ENCODE measurements around the gene METRNL. TPM values are rescaled to one million over a fixed set of nuclear protein-coding genes. Genes with fewer than 3 reads are reported as not detected.

Gene METRNL
- polyA plus RNA-seq, 1 donor from 2014 or later: 15.1 TPM

DNA sequence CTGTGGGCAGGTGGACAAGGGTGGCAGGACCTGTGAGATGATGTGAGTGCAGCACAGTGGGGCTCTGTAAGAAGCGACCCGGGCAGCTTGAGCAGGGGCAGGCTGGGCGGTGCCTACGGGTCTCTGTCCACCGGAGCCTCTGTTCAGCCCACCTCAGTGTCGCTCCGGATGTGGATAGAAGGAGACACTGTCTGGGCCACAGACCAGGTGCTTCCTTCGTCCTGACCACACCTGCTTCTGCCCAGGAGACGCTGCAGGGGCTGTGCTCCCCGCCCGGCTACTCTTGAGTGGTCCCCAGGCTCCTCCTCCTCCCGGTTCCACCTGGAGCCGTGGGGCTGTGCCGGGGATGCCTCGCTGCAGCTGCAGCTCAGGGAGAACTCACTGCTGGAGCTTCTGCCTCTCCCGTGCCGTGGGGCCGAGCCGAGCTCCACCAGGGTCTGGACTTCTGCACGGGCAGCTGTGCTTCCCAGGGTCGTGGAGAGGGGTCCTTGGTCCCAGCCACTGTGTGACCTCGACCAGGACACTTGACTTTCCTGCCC is 21.5 kb downstream of the METRNL start:
- Histone ChIP-seq H3F3A (ENCODE audit: insufficient read depth, low read length, poor library complexity, severe bottlenecking) (no peaks in the 10 kb centered on the region), H3K4me2 (ENCODE audit: low read length) (no peak overlapping the region), H3K9me2 (ENCODE audit: insufficient read depth, low read length) (no peaks in the 10 kb centered on the region), H2AFZ (ENCODE audit: low read depth, low read length) (no peak overlapping the region), H3K9me3 (ENCODE audit: low read length) (no peaks in the 10 kb centered on the region), H3K36me3 (ENCODE audit: insufficient read depth, low read length) (no peaks in the 10 kb centered on the region), H4K20me1 (ENCODE audit: insufficient read depth) (no peaks in the 10 kb centered on the region), H3K79me2 (replicated peaks; ENCODE audit: insufficient read depth, low read length) (no peaks in the 10 kb centered on the region), H3K27ac (ENCODE audit: low read length) (no peak overlapping the region), H3K4me3 (ENCODE audit: low read length) (no peak overlapping the region), H3K9ac (ENCODE audit: low read length) (no peak overlapping the region), H3K27me3 (ENCODE audit: insufficient read depth, low read depth, low read length) (no peaks in the 10 kb centered on the region)
- TF ChIP-seq TAF1 (IDR thresholded peaks at IDR 0.05; ENCODE audit: low read depth) (no peak), SMC3 (conservative IDR thresholded peaks at IDR 0.05; ENCODE audit: poor library complexity) (no peak), POLR2AphosphoS5 (IDR thresholded peaks at IDR 0.05) (no peak), RAD21 (conservative IDR thresholded peaks at IDR 0.05) (no peak), EZH2 (IDR thresholded peaks at IDR 0.05; ENCODE audit: borderline replicate concordance, insufficient read depth, low read length, poor library complexity, severe bottlenecking) (no peak), EP300 (conservative IDR thresholded peaks at IDR 0.05; ENCODE audit: poor library complexity, severe bottlenecking) (no peak), MXI1 (conservative IDR thresholded peaks at IDR 0.05; ENCODE audit: poor library complexity, severe bottlenecking) (no peak)
- TF ChIP-seq, protein P1, sequence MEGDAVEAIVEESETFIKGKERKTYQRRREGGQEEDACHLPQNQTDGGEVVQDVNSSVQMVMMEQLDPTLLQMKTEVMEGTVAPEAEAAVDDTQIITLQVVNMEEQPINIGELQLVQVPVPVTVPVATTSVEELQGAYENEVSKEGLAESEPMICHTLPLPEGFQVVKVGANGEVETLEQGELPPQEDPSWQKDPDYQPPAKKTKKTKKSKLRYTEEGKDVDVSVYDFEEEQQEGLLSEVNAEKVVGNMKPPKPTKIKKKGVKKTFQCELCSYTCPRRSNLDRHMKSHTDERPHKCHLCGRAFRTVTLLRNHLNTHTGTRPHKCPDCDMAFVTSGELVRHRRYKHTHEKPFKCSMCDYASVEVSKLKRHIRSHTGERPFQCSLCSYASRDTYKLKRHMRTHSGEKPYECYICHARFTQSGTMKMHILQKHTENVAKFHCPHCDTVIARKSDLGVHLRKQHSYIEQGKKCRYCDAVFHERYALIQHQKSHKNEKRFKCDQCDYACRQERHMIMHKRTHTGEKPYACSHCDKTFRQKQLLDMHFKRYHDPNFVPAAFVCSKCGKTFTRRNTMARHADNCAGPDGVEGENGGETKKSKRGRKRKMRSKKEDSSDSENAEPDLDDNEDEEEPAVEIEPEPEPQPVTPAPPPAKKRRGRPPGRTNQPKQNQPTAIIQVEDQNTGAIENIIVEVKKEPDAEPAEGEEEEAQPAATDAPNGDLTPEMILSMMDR (IDR thresholded peaks at IDR 0.05; ENCODE audit: poor library complexity, severe bottlenecking): no peak
- TF ChIP-seq, protein P2, sequence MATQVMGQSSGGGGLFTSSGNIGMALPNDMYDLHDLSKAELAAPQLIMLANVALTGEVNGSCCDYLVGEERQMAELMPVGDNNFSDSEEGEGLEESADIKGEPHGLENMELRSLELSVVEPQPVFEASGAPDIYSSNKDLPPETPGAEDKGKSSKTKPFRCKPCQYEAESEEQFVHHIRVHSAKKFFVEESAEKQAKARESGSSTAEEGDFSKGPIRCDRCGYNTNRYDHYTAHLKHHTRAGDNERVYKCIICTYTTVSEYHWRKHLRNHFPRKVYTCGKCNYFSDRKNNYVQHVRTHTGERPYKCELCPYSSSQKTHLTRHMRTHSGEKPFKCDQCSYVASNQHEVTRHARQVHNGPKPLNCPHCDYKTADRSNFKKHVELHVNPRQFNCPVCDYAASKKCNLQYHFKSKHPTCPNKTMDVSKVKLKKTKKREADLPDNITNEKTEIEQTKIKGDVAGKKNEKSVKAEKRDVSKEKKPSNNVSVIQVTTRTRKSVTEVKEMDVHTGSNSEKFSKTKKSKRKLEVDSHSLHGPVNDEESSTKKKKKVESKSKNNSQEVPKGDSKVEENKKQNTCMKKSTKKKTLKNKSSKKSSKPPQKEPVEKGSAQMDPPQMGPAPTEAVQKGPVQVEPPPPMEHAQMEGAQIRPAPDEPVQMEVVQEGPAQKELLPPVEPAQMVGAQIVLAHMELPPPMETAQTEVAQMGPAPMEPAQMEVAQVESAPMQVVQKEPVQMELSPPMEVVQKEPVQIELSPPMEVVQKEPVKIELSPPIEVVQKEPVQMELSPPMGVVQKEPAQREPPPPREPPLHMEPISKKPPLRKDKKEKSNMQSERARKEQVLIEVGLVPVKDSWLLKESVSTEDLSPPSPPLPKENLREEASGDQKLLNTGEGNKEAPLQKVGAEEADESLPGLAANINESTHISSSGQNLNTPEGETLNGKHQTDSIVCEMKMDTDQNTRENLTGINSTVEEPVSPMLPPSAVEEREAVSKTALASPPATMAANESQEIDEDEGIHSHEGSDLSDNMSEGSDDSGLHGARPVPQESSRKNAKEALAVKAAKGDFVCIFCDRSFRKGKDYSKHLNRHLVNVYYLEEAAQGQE (IDR thresholded peaks at IDR 0.05; ENCODE audit: borderline replicate concordance): no peak

DNA sequence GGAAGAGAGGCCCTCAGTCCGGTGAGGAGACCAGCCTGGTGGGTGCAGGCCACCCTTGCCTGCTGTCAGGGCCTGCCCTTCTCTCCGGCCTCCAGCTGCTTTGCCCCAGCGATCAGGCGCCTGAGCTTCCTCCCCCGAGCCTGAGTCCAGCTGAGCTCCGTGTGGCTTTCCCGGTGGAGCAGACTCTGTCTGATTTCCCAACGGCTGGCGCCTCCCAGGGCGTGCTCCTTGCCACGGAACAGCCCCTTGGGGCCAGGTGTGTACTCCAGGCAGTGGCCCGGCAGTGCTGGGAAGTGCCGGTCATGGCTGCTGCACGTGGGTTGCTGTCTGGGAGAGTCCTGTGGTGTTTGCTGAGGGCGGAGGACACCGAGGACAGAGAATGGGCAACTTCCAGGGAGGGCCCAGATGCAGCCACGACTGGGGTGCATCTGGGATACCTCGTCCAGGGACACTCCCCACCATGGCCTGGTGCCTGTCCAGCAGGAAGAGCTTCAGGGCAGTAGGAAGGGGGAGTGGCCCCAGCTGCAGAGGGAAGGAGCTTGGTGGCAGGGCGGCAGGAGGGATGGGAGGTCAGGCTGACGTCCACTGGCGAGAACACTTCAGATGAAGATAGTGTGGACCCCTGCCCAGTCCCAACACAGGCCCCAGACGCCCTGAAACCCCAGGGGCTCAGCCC is 22.5 kb downstream of the METRNL start:
- H3K36me3 ChIP-seq (ENCODE audit: insufficient read depth, low read length): no peaks in the 10 kb centered on the region
- no peaks in the 10 kb centered on the region for H3K9me2 ChIP-seq (ENCODE audit: insufficient read depth, low read length)
- TF ChIP-seq POLR2AphosphoS5 (IDR thresholded peaks at IDR 0.05) (no peak), SMC3 (conservative IDR thresholded peaks at IDR 0.05; ENCODE audit: poor library complexity) (no peak), RAD21 (conservative IDR thresholded peaks at IDR 0.05) (no peak), EP300 (conservative IDR thresholded peaks at IDR 0.05; ENCODE audit: poor library complexity, severe bottlenecking) (no peak), TAF1 (IDR thresholded peaks at IDR 0.05; ENCODE audit: low read depth) (no peak), EZH2 (IDR thresholded peaks at IDR 0.05; ENCODE audit: borderline replicate concordance, insufficient read depth, low read length, poor library complexity, severe bottlenecking) (no peak), MXI1 (conservative IDR thresholded peaks at IDR 0.05; ENCODE audit: poor library complexity, severe bottlenecking) (no peak)
- TF ChIP-seq, protein P2 (IDR thresholded peaks at IDR 0.05; ENCODE audit: borderline replicate concordance): no peak
- TF ChIP-seq, protein P1 (IDR thresholded peaks at IDR 0.05; ENCODE audit: poor library complexity, severe bottlenecking): no peak
- H3K4me3 ChIP-seq (ENCODE audit: low read length): no peak overlapping the region
- no peak overlapping the region for H3K9ac ChIP-seq (ENCODE audit: low read length)
- H4K20me1 ChIP-seq (ENCODE audit: insufficient read depth): no peaks in the 10 kb centered on the region
- H3K4me2 ChIP-seq (ENCODE audit: low read length): no peak overlapping the region
- no peaks in the 10 kb centered on the region for H3K79me2 ChIP-seq (replicated peaks; ENCODE audit: insufficient read depth, low read length)
- no peak overlapping the region for H2AFZ ChIP-seq (ENCODE audit: low read depth, low read length)
- no peak overlapping the region for H3K27ac ChIP-seq (ENCODE audit: low read length)
- H3K9me3 ChIP-seq (ENCODE audit: low read length): no peaks in the 10 kb centered on the region
- no peaks in the 10 kb centered on the region for H3F3A ChIP-seq (ENCODE audit: insufficient read depth, low read length, poor library complexity, severe bottlenecking)
- no peaks in the 10 kb centered on the region for H3K27me3 ChIP-seq (ENCODE audit: insufficient read depth, low read depth, low read length)
